ENCODE data around the gene VDR.

VDR gene

GRCh38 chr12:47927346-47927745, 22.6 kb upstream of the VDR start:
- DNase-seq = no peak

GRCh38 chr12:47921907-47922306, 17.1 kb upstream of the VDR start:
- no peak for DNase-seq

- DNase-seq = no peak
These were observed 16.1 kb upstream of the VDR start for GRCh38 chr12:47920913-47921312.

GRCh38 chr12:47913081-47913480, 8.3 kb upstream of the VDR start:
- DNase-seq = no peak

- DNase-seq = no peak
These were observed 7.8 kb upstream of the VDR start for GRCh38 chr12:47912556-47912955.

- DNase-seq = no peak
These were observed 6.2 kb upstream of the VDR start for GRCh38 chr12:47910981-47911380.

GRCh38 chr12:47910486-47910885, 5.7 kb upstream of the VDR start:
- no peak for DNase-seq

GRCh38 chr12:47909839-47910465, 5.2 kb upstream of the VDR start:
- no peak for DNase-seq

GRCh38 chr12:47908738-47909137, 3.9 kb upstream of the VDR start:
- no peak for DNase-seq

- DNase-seq = no peak
These were observed 3.2 kb upstream of the VDR start for GRCh38 chr12:47907851-47908454.

- DNase-seq = peak; percentile 81
These were observed 674 bp downstream of the VDR start for GRCh38 chr12:47903927-47904712.

- peak; percentile 78 for DNase-seq
These were observed 1.6 kb downstream of the VDR start for GRCh38 chr12:47903151-47903611.

GRCh38 chr12:47902131-47902639, 2.6 kb downstream of the VDR start:
- no peak for DNase-seq

GRCh38 chr12:47901718-47902093, 3.1 kb downstream of the VDR start:
- no peak for DNase-seq

- DNase-seq = no peak
These were observed 3.6 kb downstream of the VDR start for GRCh38 chr12:47901063-47901717.

GRCh38 chr12:47900131-47901062, 4.4 kb downstream of the VDR start:
- DNase-seq = peak; percentile 45

GRCh38 chr12:47899466-47899865, 5.3 kb downstream of the VDR start:
- DNase-seq = no peak

GRCh38 chr12:47896633-47897032, 8.2 kb downstream of the VDR start:
- no peak for DNase-seq

- no peak for DNase-seq
These were observed 8.8 kb downstream of the VDR start for GRCh38 chr12:47896022-47896421.

- DNase-seq = no peak
These were observed 10.1 kb downstream of the VDR start for GRCh38 chr12:47894652-47895051.

GRCh38 chr12:47894068-47894467, 10.7 kb downstream of the VDR start:
- no peak for DNase-seq

- DNase-seq = no peak
These were observed 12.0 kb downstream of the VDR start for GRCh38 chr12:47892819-47893218.
